Activated naive CD4-positive, alpha-beta T cell treated with anti-CD3 and anti-CD28 coated beads, Interleukin-2, amount 50 U/mL, for 24 hours (primary cell): ENCODE results near the gene DIDO1.
"Not testable (repeated sequence)": the region's sequence is repeated elsewhere in the genome, so short reads cannot be mapped to it uniquely, and the experiment has no call there.

Experiments
- H3K27ac Mint-ChIP-seq: one replicate; pipeline ENCODE4 v1.8.0; 2021; ENCODE audit warnings: mild to moderate bottlenecking, mixed read lengths
- H3K27me3 Mint-ChIP-seq: one replicate; pipeline ENCODE4 v1.8.0; 2021; ENCODE audit warnings: mixed read lengths
- H3K36me3 Mint-ChIP-seq: one replicate; pipeline ENCODE4 v1.8.0; 2021; ENCODE audit warnings: mixed read lengths
- H3K4me1 Mint-ChIP-seq: one replicate; pipeline ENCODE4 v1.8.0; 2021; ENCODE audit warnings: mixed read lengths
- H3K4me3 Mint-ChIP-seq: one replicate; pipeline ENCODE4 v1.8.0; 2021; ENCODE audit warnings: mild to moderate bottlenecking, mixed read lengths
- H3K9me3 Mint-ChIP-seq: one replicate; pipeline ENCODE4 v1.8.0; 2021; ENCODE audit warnings: mixed read lengths

Gene DIDO1

DNA sequence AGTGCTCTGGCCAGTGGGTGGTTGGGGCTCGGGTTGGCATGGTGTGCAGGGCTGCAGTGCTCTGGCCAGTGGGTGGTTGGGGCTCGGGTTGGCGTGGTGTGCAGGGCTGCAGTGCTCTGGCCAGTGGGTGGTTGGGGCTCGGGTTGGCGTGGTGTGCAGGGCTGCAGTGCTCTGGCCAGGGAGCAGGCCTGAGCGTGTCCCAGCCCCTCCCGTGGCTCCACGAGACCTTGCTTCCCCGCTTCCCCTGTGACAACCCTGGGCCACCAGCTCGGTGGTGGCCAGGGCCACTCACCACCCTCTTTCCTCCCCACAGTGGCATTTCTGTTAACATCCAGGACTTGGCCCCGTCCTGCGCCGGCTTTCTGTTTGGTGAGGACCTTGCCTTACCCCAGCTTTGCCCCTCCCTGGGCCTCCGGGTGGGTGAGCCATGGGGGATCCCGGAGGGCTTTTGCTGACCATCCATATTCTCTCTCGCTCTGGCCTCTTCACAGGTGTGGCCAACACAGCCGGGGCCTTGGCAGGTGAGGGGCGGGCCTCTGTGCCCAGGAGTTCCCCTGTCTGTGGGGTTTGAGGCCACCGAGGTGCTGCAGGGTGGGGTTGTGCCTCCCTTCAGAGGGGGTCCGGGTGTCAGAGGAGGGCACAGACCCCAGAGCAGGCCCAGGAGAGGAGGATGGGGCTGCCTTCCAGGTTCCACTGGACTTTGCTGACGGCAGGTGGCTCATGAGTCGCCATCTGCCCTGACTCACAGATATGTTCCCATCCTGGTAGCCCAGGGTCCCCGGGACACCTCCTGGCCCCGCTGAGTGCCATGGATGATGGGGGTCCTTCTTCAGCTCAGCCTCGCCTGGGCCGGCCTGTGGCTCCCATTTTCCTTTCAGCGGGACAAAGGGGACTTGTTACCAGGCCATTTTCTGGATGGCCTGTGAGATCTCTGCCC, 40.2 kb upstream of the DIDO1 start:
- Mint-ChIP-seq H3K4me3 (no peak overlapping the region), H3K36me3 (no peaks in the 10 kb centered on the region), H3K4me1 (peaks cover 1% of the 10 kb centered on the region), H3K9me3 (no peaks in the 10 kb centered on the region), H3K27me3 (peaks cover under 1% of the 10 kb centered on the region), H3K27ac (no peak overlapping the region)

DNA sequence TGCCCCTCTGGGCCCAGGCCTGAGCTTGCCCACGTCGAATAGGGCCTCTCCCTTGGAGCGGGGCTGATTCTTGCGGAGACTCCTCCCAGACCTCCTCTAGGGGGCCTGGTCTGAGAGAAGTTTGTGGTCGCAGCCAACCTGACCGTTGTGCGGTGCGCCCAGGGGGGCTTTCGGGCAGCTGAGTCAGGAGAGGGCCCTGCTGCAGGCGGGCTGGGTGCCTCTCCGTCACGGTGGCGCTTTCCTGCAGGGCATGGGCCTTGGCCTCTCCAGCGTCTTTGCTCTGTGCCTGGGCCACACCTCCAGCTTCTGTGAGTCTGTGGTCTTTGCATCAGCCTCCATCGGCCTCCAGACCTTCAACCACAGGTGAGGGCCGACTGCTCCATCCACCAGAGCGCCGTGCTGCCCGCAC, 39.1 kb upstream of the DIDO1 start:
- H3K4me3 Mint-ChIP-seq: no peak overlapping the region
- H3K9me3 Mint-ChIP-seq: no peaks in the 10 kb centered on the region
- H3K27ac Mint-ChIP-seq: no peak overlapping the region
- no peaks in the 10 kb centered on the region for H3K27me3 Mint-ChIP-seq
- no peaks in the 10 kb centered on the region for H3K4me1 Mint-ChIP-seq
- H3K36me3 Mint-ChIP-seq: no peaks in the 10 kb centered on the region

DNA sequence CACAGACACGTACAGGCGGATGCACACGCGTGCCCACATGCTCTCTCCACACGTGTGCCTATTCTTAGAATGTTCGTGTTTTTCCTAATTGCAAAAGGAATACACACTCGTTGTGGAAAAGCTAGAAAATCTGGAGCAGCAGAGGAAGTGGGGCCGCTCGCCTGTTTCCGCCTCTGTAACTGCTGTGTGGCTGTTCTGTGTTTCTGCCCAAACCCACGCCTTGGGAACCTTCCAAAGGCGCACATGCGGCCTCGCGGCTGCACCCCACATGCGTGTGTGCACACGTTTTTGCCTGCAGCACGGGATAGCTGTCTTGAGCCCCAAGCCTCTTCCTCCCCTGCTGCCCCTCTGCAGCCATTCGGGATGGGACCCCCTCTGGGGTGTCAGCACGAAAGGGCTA, 38.4 kb upstream of the DIDO1 start:
- Mint-ChIP-seq H3K27ac (no peak overlapping the region), H3K4me3 (no peak overlapping the region), H3K4me1 (peaks cover 4% of the 10 kb centered on the region), H3K9me3 (no peaks in the 10 kb centered on the region), H3K27me3 (no peaks in the 10 kb centered on the region), H3K36me3 (no peaks in the 10 kb centered on the region)

DNA sequence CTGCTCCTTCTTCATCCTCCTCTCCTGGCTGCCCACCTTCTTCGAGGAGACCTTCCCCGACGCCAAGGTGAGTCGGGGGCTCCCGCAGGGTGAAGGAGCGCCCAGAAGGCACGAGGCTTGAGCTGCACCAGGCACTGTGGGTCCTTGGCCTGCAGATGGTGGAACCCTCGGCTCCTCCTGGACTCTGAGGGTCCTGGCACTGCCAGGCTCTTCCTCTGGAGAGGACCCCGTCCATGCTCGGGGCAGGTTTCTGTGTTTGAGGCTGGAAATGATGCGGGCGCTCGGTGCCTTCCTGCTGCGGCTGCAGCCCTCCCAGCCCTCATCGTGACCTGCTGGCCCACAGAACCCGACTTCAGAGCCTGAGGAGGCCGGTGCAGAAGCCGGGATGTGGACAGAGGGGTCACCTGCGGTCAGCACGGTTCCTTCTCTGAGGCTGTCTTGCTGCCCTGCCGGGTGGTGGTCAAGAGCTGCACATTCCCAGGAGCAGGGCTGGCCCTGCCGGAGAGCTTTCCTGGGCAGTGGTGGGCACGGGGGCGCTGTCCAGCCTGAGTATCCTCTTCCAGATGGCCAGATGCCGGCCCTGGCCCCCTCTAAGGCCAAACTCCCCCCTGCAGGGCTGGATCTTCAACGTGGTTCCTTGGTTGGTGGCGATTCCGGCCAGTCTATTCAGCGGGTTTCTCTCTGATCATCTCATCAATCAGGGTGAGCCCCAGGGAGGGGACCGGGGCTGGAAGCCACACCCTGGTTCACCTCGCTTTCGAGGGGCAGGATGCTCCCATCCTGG, 37.5 kb upstream of the DIDO1 start:
- Mint-ChIP-seq H3K36me3 (no peaks in the 10 kb centered on the region), H3K4me1 (peaks cover 10% of the 10 kb centered on the region), H3K27ac (no peak overlapping the region), H3K9me3 (no peaks in the 10 kb centered on the region), H3K27me3 (no peaks in the 10 kb centered on the region), H3K4me3 (no peak overlapping the region)

DNA sequence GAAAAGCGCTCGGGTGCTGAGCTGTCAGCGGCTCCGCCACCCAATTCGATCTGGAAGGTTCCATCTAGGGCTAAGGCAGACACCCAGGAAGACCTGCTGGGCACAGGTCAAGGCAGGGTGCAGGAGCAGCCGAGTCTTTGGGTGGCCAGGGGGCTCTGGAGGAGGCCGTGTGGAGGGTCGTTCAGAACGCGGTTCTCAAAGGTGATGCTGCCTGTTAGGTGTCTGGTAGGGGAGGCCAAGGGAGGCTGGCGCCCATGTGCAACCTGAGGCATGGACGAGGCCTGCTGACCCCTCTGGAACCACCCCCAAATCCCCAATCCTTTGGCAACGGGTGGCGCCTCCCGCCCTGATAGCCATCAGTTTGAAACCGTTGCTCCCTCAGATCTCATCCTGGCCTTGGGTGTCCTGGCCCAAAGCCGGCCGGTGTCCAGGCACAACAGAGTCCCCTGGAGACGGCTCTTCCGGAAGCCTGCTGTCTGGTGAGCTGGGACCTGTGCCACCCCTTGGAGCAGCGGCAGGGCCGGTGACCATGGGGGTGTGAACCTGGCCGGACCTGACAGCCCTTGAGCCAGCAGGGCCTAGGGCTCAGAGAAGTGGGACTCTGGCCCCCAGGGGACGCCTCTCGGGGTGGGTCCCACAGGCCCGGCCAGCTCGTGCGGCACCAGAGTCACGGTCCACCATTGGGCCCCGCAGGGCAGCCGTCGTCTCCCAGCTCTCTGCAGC, 36.7 kb upstream of the DIDO1 start:
- Mint-ChIP-seq H3K27ac (no peak overlapping the region), H3K27me3 (no peaks in the 10 kb centered on the region), H3K36me3 (no peaks in the 10 kb centered on the region), H3K9me3 (no peaks in the 10 kb centered on the region), H3K4me3 (no peak overlapping the region), H3K4me1 (peaks cover 10% of the 10 kb centered on the region)

DNA sequence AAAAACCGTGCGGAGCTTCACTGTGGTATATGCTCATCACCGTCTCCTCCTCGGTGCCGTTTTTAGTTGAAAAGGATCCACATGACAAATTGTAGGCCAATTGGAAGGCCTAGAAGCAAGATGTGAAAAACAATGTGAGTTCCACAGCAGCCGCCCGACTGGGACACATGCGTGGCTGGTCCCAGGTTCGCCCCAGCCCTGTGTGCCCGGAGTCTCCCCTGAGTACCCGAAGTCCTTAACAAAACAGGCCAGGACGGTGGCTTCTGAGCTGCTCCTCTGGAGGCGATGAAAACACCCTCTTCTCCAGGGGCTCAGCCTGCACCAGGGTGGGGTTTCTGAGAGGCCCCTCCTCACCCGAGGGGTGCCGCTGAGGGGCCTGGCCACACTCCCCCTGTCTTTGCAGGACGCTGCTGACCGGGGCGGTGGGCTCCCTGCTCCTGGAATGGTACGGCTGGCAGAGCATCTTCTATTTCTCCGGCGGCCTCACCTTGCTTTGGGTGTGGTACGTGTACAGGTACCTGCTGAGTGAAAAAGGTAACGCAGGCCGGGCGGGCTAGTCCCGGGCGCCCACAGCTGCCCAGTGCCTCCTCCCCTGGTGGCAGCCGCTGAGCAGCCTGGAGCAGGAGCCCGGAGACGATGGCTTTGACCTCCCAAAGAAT, 36.0 kb upstream of the DIDO1 start:
- Mint-ChIP-seq H3K4me1 (peaks cover 10% of the 10 kb centered on the region), H3K36me3 (no peaks in the 10 kb centered on the region), H3K27ac (no peak overlapping the region), H3K4me3 (no peak overlapping the region), H3K9me3 (no peaks in the 10 kb centered on the region), H3K27me3 (no peaks in the 10 kb centered on the region)

DNA sequence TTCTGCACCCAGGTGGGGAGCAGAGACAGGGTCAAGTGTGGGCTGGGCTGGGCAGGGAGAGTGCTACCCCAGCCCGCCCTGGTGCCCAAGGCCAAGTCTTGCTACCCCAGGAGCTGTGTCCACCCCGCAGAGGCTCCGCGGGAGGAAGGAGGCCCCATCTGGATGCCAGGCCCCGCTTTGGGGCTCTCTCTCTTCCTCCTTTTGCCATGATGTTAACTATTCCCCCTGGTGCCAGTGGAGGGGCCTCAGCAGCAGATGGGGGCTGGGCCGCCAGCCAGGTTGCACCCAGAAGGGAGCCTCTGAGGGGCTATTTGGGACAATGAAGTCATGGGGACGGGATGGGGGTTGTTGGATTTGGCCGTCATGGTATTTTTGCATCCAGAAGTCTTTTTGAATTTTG, 35.5 kb upstream of the DIDO1 start:
- no peak overlapping the region for H3K4me3 Mint-ChIP-seq
- peaks cover 10% of the 10 kb centered on the region for H3K4me1 Mint-ChIP-seq
- no peaks in the 10 kb centered on the region for H3K36me3 Mint-ChIP-seq
- H3K27ac Mint-ChIP-seq: no peak overlapping the region
- no peaks in the 10 kb centered on the region for H3K27me3 Mint-ChIP-seq
- no peaks in the 10 kb centered on the region for H3K9me3 Mint-ChIP-seq

DNA sequence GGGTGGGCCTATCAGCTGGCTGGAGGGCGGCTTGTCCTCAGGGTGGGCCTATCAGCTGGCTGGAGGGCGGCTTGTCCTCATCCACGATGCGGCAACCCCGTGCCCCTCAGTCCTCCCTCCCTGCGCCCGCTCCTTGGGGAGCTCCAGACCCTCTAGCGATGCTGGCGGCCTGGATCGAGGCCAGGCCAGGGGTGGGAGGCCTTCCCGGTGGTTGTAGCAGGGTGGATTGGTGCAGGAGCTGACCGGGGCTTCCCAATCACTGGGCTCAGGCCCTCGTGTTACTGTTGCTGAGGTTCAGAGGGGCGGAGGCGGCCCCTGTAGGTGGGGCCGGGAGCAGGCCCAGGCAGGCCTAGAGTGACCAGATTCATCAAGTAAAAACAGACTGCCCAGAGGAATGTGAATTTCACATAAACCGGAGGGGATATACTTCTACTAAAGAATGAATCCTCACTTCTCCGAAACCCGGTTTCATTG, 35.0 kb upstream of the DIDO1 start:
- no peak overlapping the region for H3K4me3 Mint-ChIP-seq
- H3K9me3 Mint-ChIP-seq: no peaks in the 10 kb centered on the region
- H3K4me1 Mint-ChIP-seq: peaks cover 10% of the 10 kb centered on the region
- no peaks in the 10 kb centered on the region for H3K27me3 Mint-ChIP-seq
- H3K27ac Mint-ChIP-seq: no peak overlapping the region
- no peaks in the 10 kb centered on the region for H3K36me3 Mint-ChIP-seq

DNA sequence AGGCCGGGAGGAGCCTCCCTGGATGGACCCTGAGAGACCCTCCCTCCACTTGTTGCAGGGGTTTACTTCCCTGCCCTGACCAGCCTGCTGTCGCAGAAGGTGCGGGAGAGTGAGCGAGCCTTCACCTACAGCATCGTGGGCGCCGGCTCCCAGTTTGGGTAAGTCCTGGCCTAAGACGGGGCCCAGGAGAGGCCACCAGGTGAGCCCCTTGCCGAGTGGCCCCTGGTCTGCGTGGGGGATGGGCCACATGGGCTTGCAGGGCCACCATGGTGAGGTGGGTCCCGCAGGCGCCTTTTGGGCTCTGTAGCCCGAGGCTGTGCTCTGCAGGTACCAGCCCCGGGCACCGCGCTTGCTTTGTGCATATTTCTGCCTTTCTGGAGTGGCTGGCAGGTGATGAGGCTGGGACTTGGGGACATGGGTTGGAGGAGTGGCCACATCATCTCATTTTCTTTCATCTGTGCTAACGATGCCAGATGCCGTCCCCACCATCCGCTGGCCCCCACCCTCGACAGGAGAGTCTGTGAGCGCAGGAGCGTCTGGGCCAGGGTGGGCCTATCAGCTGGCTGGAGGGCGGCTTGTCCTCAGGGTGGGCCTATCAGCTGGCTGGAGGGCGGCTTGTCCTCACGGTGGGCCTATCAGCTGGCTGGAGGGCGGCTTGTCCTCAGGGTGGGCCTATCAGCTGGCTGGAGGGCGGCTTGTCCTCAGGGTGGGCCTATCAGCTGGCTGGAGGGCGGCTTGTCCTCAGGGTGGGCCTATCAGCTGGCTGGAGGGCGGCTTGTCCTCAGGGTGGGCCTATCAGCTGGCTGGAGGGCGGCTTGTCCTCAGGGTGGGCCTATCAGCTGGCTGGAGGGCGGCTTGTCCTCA, 34.4 kb upstream of the DIDO1 start:
- not testable (repeated sequence) for H3K27me3 Mint-ChIP-seq, H3K4me3 Mint-ChIP-seq, H3K9me3 Mint-ChIP-seq, H3K36me3 Mint-ChIP-seq
- Mint-ChIP-seq H3K27ac (peak overlapping the region; percentile 55), H3K4me1 (peaks cover 10% of the 10 kb centered on the region)

DNA sequence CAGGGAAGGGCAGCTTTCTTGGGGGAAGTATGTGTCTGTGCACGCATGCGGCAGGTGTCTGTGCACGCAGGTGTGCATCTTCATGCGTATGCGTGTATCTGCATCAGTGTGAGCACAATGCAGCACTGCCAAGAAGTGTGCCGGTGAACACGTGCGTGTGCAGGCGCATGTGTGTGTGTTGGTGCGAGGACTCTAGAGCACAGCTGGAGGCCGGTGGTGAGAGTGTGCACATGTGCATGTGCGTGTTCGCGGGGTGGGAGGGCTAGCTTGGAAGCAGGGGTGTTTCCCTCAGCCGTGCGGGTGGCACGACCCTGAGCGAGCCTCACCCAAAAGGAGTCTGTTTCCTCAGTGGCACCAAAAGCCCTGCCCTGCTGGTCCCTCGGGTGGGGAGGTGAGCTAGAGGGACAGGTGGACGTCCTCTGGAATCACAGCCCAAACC, 33.7 kb upstream of the DIDO1 start:
- H3K27me3 Mint-ChIP-seq: no peaks in the 10 kb centered on the region
- H3K27ac Mint-ChIP-seq: no peak overlapping the region
- H3K4me1 Mint-ChIP-seq: peaks cover 10% of the 10 kb centered on the region
- H3K36me3 Mint-ChIP-seq: no peaks in the 10 kb centered on the region
- no peaks in the 10 kb centered on the region for H3K9me3 Mint-ChIP-seq
- no peak overlapping the region for H3K4me3 Mint-ChIP-seq

DNA sequence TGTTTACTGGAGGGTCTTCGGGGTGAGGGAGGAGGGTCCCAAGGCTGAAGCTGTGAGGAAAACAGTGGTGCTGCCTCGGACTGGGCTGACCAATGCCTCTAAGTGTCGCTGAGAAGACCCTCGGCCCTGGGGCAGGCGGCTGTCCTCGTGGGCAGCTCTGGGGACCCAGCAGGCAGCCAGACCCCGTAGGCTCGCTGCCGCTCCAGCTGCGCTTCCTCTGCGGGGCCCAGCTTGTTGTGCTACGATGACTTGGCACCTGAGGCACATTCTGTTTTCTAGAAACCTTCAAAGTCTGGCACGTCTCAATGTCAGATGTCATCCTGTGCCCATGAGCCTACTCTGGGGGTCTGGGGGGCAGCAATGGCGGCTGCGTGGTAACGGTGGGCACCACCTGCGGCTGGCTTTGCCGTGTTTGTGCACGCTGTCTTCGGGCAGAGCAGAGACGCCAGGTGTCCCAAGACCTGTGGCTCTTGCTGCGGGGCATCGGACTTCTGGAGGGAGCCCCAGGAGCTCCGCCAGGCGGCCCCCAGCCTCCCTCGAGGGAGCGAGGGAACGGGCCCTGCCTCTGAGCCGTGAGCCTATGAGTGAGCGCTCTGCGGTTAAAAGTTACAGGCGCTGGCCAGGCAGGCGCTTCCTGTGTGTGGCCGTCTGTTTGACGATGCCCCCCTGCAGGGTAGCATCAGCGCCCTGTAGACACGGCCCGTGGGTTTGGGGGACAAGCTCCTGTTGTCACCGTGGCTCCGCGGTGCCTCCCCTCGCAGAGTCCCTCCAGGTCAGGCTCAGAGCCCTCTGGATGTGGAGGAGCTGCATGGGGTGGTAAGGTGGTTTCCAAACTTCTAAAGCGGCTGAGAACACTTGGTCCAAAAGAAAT, 33.0 kb upstream of the DIDO1 start:
- no peaks in the 10 kb centered on the region for H3K36me3 Mint-ChIP-seq
- peaks cover 16% of the 10 kb centered on the region for H3K4me1 Mint-ChIP-seq
- no peak overlapping the region for H3K27ac Mint-ChIP-seq
- no peaks in the 10 kb centered on the region for H3K9me3 Mint-ChIP-seq
- H3K4me3 Mint-ChIP-seq: no peak overlapping the region
- no peaks in the 10 kb centered on the region for H3K27me3 Mint-ChIP-seq

DNA sequence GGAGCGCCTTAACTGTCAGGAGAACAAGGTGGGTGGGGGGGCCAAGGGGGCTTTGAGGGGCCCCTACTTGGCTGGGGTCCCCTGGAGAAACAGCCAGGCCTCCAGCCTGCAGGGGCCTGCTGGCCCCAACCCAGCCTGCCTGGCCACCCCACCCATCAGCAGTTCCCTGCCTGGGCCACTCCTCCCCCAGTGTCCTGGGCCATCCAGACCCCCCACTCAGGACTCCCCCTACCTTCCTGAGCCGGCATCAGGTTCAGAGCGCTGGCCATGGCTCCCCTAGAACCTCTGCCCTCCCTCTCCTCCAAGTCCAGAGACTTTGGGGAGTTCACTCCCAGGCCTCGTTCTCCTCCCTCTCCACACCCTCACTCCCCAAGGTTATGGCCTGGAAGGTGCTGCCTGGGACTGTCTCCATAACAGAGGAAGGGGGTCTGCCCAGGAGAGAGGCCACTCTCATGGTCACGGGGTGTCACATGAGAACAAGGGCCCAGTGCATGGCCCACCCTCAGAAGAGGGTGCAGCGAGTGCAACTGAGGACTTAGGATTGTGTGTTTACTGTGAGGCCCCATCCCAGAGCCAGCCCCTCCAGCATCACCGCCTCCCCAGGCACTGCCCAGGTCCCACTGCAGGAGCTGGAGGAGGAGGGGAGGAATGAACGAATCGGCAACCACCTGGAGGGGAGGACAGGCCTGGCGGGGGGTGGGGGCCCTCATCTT, 32.2 kb upstream of the DIDO1 start:
- H3K27me3 Mint-ChIP-seq: no peaks in the 10 kb centered on the region
- no peaks in the 10 kb centered on the region for H3K9me3 Mint-ChIP-seq
- peaks cover 24% of the 10 kb centered on the region for H3K4me1 Mint-ChIP-seq

More for the DNA sequence above, 32.2 kb upstream of the DIDO1 start:
- H3K27ac Mint-ChIP-seq: no peak overlapping the region
- H3K4me3 Mint-ChIP-seq: no peak overlapping the region
- no peaks in the 10 kb centered on the region for H3K36me3 Mint-ChIP-seq
